HG03060 (cell line): ENCODE results near the gene PCSK1.
"Not testable (repeated sequence)": the region's sequence is repeated elsewhere in the genome, so short reads cannot be mapped to it uniquely, and the experiment has no call there.

Source experiments
- ATAC-seq: cut with Tn5 transposase; IDR thresholded peaks from one replicate; pipeline ENCODE4 v1.9.1; 2021; ENCODE audit warnings: low read depth, moderate number of reproducible peaks; ENCODE audit not compliant: unreplicated experiment

Gene PCSK1

DNA sequence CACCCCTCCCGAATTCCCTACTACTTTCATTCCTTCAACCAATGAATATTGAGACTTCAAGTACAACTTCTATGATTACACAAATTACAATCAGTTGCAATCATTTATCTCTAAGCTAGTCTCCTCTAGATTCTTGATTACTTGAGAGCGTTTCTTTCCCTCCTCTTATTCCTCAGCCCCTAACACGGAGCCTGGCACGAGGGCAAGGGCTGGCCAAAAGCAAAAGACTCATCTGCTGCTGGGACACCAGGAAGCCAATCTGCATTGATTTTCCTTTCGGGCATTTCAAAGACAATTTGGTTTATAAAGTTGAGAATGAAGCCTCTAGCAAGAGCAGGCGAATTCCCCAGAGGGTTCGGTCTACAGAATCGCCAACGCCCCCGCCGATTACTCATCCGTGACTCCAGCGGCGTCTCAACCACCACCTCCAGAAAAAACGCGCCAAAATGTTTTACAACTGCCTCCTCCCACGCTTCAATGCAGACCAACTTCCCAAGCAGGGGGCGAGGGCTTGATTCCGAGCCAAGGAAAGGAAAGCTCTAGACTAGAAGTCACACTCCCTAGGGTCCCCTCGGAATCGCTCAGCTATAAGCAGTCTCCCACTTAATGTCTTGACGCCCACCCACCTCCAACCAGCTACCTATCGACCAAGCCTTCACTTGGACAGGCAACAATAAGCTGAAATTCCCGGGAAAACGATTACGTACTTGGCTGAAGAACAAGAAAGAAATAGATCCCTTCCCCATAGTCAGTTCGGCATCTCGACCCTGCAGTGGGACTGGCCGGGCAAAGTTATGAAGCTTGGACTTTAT is 1.5 kb downstream of the PCSK1 start:
- no peak for ATAC-seq

GRCh38 chr5:96427824-96428223 is 5.2 kb downstream of the PCSK1 start:
- no peak for ATAC-seq

- no peak for ATAC-seq
Observed at GRCh38 chr5:96426831-96427230, 6.2 kb downstream of the PCSK1 start.

DNA sequence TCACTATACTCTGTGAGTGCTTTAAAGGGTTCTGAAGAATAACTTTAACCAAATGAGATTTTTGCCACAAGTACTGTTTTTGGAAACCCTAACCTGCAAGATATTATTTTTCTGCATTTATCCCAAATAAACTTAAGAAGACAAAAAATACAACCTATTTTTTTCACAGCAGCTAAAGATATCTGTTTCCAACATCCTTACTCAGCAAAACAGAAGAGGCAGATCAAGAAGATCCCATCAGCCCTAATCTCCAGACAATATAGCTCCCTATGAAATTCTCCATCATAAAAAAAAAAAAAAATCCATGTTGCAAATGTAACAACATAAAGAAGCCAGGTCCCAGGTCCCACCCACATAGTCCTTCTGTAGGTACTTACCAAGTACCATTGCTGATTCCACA is 7.6 kb downstream of the PCSK1 start:
- ATAC-seq, result no peak

GRCh38 chr5:96415897-96416296 is 17.2 kb downstream of the PCSK1 start:
- no peak for ATAC-seq

DNA sequence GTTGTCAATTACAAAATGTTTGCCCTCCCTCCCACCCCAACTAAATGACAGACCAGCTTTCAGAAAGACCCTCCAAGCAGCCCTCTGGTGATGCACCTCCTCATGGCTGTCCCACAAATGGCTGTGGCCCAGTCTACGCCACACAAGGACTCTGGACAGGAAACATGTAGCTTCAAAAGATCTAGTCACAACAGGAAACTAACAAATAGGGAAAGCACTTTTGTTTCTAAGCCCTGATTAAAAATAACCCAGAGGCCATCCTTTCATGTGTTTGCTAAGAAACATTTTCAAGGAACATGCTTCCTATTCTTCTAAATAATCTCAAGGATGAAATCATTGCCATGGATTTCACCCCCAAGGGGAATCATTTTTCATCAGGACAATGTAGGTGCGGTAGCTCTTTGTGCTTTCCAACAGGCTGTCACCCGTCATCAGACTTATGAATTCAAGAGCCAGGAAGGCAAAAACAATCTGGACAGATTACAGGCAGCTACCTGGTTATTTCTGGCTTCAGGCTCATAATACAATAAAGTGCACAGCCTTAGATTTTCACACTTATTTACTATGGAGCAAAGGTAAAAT is 20.1 kb downstream of the PCSK1 start:
- no peak for ATAC-seq

DNA sequence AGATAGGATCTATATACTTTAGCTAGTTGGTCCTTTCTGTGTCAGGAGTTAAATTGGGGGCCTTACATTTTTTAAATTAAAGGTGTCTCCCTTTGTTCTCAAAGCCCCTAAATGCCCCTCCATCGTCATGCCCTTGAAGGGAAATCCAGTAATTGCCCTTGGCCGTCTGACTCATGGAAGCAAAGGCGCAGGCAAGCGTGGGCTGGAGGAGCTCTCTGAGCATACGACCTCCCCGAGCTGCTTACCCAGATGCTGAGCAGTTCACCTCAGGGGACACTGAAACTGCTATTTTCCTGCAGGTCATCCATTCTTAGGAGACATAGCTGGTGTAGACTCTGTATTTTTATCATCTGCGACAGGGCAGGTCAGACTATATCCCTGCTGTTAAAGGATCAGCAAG is 23.0 kb downstream of the PCSK1 start:
- no peak for ATAC-seq

DNA sequence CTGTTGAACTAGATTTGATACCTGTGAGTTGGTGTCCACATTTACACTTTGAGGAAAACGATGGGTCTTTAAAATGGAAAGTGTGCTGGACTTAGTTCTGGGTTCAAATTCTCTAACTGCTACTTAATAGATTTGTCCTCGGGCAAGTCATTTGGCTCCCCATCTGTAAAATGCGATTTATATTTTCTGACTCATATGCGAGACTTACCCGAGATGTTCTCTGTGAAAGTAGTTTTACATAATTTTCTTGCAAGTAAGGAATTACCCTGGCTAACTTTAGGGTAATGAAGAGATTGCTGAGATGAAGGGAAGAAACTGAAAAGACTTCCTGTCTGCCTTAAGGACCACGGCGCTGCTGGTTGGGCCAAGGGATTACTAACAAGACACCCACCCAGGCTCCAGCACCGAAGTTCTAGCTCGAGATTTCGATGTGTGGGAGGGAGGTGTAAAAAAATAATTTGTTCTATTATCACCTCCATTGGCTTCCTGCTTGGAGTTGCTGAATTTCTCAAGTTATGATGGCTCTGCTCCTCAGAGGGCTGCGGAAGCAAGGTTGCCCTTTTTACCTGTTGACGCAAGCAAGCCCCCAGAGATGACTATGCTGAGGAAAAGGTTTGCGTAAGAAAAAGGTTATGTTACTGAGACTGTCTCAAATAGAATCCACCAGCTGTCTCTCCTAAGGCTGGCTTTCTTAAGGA is 24.1 kb downstream of the PCSK1 start:
- ATAC-seq, result no peak

DNA sequence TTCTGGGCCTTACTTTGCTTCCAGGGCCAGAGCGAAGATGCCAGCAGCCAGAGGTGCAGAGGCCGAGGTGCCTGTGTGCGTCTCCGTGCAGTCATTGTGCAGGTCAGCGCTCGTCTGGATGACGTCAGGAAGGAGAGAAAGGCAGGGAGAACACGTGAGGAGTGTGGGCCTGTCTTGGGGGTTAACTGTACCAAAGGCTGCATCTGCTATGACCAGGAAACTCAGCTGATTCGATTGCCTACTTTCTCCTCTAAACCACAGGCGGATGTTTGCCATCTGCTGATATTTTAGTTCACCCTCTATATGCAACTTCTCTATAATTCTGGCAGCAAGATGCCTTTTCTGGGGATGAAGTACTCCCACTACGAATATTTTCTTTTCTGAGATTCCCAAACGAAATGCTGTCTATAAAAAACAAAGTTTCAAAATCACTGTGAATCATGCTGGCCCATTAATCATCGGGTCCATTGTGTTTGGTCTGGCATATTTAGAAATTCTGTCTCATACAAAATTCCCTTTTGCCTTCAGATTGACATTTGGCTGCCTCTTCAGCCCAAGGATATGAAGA is 24.8 kb downstream of the PCSK1 start:
- no peak for ATAC-seq

DNA sequence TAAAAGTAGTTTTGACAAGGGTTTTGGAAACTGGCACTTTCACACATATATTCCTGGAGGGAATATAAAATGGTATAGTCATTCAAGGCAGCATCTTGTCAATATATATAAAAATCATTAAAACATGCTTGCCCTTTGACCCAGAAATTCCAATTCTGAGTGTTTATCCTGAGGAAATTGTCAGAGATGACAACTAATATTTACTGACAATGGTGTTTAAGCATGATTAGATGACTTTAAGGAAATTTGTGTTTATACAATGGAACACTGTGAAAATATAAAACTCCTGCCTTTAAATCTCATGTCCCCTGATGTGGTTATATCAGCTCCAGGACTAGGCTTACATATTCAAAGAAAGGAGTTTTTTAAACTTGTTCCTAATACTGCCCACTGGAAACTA is 25.6 kb downstream of the PCSK1 start:
- ATAC-seq, result no peak

GRCh38 chr5:96404191-96404867 is 28.7 kb downstream of the PCSK1 start:
- no peak for ATAC-seq

DNA sequence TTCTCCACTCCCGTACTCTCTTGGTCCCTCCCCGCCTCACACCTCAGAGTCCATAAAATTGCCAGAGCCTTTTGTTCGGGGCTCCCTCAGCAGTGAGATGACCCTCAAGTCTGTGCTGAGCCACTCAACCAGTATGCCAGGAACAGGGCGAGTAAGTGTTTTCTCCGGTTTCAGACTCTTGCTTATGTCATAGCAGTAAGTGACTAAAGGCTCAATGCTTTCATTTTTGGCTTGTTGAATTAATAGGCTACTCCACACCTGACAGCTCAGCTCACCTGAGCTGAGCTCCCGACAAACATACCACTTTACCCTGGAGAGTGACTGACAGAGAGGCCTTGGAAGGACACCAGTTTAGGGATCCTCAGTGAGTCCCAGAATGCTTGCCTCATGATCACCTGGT is 30.5 kb downstream of the PCSK1 start:
- no peak for ATAC-seq

DNA sequence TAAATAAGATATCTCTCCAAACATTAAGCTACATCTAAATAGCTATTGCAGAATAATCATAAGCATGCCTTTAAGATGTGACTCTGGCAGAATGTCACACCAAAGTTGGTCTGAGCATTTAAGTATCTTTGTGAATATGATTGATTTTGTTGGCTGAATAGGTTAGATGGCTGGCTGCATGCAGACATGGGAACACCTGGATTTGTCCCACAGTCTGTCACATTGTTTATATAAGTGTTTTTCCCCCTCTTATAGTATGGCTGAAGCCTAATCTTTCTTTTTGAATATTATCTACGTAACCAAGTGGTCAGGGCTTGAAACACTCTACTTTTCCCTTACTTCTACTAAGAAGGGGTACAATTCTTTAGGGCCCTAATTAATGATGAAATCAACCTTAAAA is 36.2 kb downstream of the PCSK1 start:
- no peak for ATAC-seq

DNA sequence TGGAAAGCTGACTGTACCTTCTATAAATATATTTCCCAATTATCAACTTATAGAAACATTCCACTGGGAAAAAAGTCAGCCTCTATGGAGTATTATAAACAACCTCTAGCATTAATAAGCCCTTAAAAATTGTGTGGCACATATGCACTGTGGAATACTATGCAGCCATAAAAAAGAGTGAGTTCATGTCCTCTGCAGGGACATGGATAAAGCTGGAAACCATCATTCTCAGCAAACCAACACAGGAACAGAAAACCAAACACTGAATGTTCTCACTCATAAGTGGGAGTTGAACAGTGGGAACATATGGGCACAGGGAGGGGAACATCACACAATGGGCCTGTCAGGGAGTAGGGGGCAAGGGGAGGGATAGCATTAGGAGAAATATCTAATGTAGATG is 37.8 kb downstream of the PCSK1 start:
- not testable (repeated sequence) for ATAC-seq

GRCh38 chr5:96391921-96392320 is 41.1 kb downstream of the PCSK1 start:
- ATAC-seq, result no peak

- ATAC-seq, result no peak
Observed at GRCh38 chr5:96388176-96388575, 44.9 kb downstream of the PCSK1 start.

DNA sequence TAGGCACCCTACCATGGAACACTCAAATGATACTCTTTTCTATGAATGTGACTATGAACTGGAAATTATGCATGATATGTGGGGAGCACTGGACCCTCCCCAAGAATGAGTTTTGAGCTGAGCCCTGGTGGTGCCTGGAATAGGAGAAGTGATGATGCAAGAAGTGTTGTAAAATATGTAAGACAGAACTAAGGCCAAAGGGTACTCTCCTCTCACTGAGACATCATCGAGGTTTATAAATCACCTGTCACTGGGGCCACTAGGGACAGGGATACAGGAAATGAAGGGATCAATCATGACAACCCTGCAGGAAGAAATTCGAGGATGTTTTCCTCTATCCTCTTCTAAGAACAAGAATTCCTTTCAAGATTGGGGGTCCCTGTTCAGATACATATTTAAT is 45.4 kb downstream of the PCSK1 start:
- ATAC-seq, result no peak

GRCh38 chr5:96385538-96385937 is 47.5 kb downstream of the PCSK1 start:
- ATAC-seq, result no peak

- ATAC-seq, result no peak
Observed at GRCh38 chr5:96384353-96384752, 48.7 kb downstream of the PCSK1 start.

DNA sequence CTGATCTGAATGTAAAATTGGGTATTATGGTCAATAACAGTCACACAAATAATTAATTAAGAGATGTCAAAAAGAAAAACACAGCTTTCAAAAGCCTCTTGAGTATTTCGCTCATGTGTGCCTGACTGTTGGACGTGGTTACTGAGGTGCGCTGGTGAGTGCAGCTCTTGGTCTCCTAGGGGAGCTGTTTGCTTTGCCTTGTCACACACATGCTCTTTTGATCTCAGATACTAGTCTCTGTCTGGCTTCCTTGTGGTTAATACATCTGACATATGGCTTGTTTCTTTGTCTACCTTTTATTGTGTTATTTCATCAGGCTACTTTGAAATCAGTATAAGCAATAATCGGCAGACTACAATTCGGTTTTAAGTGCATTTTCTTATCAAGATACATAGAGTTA is 51.5 kb downstream of the PCSK1 start:
- no peak for ATAC-seq

DNA sequence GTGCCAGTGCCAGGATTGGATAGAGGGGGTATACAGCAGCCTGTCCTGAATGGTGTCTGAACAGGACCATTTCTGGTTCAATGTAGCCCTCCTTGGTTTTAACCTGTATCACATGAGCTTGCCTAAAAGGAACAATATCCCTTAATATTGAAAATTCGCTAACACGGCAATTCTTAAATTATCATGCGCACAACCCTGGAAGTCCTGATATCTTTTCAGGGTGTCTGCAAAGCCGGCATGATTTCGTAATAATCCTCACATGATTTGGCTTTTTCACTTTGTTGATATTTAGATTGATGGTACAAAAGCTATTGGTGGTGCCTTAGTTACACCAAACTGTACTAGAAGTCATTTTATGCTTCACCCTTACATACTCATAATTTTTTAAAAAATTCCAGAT is 53.2 kb downstream of the PCSK1 start:
- ATAC-seq, result no peak
